AG10803 (cell line): Measurements from ENCODE around the gene S1PR2.
A peak's percentile ranks its signal among the peaks of the same experiment; 100 is the strongest.

Experiments used
- DNase-seq: peaks from one replicate; pipeline ENCODE4 v3.0.0; 2010; ENCODE audit warnings: low read depth
- H3K4me3 ChIP-seq: 2 replicates; pipeline ENCODE4 v1.5.1; 2011; ENCODE audit warnings: mild to moderate bottlenecking, low read length, control low read depth
- TF ChIP-seq, protein P1 (sequence below): conservative IDR thresholded peaks from 2 replicates; pipeline ENCODE4 v1.5.1; 2011; ENCODE audit warnings: mild to moderate bottlenecking, low read length, control low read depth, inconsistent platforms

S1PR2 gene, protein sequence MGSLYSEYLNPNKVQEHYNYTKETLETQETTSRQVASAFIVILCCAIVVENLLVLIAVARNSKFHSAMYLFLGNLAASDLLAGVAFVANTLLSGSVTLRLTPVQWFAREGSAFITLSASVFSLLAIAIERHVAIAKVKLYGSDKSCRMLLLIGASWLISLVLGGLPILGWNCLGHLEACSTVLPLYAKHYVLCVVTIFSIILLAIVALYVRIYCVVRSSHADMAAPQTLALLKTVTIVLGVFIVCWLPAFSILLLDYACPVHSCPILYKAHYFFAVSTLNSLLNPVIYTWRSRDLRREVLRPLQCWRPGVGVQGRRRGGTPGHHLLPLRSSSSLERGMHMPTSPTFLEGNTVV

DNA sequence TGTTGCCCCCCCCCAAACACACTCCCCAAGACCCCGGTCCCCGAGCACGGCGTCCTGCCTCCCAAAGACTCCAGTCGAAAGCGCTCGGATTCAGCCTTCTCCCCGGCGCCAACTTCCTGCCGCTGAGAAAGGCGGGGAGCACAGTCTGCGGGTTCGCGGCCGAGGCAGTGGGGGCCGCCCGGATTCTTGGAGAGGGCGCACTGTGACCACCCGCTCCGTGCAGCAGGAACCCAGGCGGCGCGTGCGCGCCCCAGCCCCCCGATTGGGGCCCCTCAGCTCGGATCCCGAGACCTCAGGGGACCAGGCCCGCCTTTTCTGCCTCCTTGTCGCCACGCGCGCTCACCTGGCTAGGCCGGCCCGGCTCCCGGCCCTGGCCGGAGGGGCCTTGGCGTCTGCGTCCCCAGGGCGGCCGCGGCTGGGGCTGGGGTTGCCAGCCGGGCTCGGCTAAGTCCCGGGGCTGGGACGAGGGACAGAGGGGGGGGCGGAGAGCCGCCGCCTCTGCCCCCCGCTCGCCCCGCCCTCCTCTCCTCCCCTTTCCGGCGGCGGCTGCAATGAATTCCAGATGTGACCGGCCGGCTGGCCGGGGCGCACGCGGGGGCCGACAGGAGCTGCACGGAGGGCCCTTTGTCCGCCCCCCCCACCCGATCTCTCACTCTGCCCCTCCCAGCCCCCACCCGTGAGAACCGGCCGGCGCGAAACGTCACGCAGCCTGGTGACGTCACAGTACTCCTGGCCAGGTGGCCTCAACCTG, at the start of gene S1PR2:
Gene S1PR2, minus strand, starts transcription at position 471 of the 751 bp plus-strand sequence. CDS start 6,426 bp downstream, outside the sequence.
- H3K4me3 ChIP-seq, result peak within 1 kb of the TSS; percentile 86
- peak; percentile 71 for DNase-seq
- TF ChIP-seq, protein P1, sequence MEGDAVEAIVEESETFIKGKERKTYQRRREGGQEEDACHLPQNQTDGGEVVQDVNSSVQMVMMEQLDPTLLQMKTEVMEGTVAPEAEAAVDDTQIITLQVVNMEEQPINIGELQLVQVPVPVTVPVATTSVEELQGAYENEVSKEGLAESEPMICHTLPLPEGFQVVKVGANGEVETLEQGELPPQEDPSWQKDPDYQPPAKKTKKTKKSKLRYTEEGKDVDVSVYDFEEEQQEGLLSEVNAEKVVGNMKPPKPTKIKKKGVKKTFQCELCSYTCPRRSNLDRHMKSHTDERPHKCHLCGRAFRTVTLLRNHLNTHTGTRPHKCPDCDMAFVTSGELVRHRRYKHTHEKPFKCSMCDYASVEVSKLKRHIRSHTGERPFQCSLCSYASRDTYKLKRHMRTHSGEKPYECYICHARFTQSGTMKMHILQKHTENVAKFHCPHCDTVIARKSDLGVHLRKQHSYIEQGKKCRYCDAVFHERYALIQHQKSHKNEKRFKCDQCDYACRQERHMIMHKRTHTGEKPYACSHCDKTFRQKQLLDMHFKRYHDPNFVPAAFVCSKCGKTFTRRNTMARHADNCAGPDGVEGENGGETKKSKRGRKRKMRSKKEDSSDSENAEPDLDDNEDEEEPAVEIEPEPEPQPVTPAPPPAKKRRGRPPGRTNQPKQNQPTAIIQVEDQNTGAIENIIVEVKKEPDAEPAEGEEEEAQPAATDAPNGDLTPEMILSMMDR, result no peak

DNA sequence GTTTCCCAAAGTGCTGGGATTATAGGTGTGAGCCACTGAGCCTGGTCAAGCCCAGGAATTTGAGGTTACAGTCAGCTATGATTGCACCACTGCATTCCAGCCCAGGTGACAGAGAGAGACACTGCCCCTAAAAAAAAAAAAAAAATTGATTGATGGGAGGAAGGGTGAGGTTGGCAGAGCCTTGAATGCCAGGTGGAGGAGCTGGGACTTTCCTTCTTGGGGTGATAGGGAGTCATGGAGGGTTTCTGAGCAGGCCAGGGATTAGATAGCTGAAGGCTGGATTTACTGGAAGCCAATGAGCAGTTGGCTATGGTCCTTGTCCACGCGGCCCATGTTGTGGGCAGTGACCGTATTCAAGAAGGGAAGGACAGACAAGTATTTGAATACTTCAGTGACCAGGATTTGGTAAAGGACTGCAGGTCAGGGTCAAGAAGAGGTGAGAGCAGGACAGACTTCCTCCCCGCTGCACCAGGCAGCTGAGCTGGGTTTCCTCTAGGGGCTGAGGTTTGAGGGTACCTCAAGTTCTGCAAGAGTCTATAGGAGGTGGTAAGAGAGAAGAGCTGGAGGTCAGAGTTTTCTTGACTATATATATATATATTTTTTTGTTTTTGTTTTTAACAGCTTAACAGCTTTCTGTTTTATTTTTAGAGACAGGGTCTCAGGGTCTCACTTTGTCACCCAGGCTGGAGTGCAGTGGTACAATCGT, 48.8 kb upstream of the S1PR2 start:
- no peak overlapping the region for H3K4me3 ChIP-seq
- no peak for DNase-seq
- TF ChIP-seq, protein P1, result no peak

DNA sequence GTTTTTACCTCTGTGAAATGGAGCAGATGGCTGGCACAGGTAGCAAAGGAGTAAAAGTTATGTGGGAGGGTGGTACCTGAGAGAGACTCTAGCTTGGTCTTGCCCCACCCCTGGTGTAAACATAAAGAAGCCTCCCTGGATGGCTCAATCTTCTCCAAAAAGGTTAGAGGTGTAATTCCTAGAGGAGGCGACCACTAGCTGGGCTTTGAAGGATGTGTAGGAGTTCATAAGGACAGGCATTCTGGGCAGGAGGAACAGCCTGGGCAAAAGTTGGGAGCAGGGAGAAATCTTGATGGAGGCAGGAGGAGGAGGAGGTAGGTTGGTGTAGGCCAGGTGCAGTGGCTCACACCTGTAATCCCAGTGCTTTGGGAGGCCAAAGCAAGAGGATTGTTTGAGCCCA, 47.8 kb upstream of the S1PR2 start:
- DNase-seq, result no peak
- H3K4me3 ChIP-seq, result no peak overlapping the region
- TF ChIP-seq, protein P1, result no peak

DNA sequence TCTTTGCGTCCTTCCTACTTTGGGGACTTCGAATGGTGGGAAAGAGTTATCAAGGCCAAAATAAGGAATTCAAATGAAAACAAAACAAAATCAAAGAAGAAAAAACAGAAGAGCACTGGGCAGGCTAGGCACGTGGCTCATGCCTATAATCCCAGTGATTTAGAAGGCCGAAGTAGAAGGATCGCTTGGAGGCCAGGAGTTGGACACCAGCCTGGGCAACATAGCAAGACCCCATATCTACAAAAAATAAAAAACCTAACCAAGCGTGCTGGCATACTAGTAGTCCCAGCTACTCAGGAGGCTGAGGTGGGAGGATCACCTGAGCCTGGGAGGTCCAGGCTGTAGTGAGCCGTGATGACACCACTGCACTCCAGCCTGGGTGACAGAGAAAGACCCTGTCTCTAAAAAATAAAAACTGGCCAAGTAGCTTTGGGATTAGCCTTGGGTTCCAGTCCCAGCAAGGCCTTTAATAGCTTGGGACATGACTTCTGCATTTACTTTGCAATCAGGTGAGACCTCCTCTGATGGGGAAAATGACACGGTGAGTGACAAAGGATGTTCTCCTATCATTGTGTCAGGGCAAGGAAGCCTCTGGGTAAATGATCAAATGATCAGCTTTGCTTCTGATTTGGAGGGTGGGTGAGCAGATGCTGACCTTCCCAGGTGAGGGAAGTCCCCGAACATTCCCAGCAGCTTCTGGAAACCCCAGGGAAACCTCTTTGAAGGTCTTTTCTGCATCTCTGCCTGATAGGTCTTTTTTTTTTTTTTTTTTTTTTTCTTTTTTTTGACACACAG, 46.9 kb upstream of the S1PR2 start:
- no peak for DNase-seq
- TF ChIP-seq, protein P1, result no peak
- no peak overlapping the region for H3K4me3 ChIP-seq

DNA sequence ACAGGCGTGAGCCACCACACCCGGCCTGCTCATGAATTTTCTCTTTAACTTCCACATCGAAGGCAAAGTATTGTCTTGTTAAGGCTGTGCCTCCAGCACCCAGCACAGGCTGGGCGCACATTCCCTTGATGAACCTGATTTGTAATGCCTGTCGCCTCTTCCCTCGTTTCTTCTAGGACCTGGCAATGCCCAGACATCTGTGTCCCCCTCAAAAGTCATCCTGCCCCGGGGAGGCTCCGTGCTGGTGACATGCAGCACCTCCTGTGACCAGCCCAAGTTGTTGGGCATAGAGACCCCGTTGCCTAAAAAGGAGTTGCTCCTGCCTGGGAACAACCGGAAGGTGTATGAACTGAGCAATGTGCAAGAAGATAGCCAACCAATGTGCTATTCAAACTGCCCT, 43.5 kb upstream of the S1PR2 start:
- TF ChIP-seq, protein P1, result no peak
- no peak overlapping the region for H3K4me3 ChIP-seq
- no peak for DNase-seq

DNA sequence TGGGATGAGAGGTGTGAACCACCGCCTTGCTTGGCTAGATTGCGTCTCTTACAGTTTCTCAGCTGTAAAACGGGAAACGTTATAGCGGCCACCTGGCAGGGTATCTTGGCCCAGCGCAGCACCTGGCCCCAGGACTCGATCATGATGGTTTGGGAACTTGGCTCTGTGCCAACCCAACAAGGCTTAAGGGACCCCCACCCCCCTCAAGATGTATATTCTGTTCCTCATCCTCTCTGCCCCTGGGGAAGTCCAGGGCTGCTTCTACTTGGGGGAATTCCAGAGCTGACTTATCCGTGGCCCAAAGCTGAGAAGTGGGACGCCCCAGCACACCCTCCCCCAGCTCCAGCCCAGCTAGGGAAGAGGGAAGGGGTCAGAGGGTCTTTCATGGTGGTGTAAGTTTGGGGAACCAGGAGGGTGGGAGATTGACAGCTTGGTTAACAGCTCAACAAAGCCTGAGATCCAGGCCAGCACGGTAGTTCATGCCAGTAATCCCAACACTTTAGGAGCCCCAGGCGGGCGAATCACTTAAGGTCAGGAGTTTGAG, 40.5 kb upstream of the S1PR2 start:
- peak overlapping the region; percentile 2 for H3K4me3 ChIP-seq
- TF ChIP-seq, protein P1, result no peak
- DNase-seq, result no peak
